ENCODE results near the gene CDC37.
"Not testable (repeated sequence)": the region's sequence is repeated elsewhere in the genome, so short reads cannot be mapped to it uniquely, and the experiment has no call there.

The CDC37 gene

DNA sequence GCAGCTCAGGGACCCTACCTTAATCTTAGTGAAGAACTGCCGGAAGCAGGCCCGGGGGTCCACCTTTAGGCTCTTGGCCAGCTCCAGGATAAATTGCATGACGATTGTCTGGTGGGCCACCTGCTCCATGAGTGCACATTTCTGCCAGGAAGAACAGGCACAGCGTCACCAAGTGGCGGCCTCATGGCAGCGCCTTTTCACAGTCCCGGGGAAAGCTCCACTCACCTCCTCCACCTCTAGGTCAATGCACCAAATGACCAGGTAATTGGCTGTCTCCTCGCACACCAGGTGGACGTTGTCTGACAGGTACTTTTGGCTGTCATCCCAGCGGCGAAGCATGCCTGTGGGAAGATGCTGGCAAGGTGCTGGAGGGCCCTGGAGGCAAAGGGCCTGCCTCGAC, 8.3 kb downstream of the CDC37 start:
- no peak for DNase-seq (ENCODE audit: low spot score)

DNA sequence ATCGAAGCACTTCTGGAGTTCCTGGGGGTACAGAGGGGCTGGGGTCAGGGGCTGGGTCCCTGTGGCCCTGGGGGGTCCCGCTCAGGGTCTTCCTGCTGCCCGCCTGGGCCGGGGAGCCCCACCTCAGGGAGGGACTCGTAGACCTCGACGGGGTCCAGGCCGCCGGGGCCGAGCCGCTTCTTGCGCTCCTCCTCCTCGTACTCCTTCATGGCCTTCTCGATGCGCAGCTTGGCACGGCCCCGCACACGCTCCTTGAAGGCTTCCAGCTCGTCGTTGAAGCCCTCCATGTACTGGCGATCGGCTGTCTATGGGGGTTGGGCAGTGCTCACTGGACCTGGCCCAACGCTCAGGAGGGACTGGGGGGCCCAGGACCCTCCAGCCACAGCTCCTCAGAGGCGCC, 10.2 kb downstream of the CDC37 start:
- no peak for DNase-seq (ENCODE audit: low spot score)

DNA sequence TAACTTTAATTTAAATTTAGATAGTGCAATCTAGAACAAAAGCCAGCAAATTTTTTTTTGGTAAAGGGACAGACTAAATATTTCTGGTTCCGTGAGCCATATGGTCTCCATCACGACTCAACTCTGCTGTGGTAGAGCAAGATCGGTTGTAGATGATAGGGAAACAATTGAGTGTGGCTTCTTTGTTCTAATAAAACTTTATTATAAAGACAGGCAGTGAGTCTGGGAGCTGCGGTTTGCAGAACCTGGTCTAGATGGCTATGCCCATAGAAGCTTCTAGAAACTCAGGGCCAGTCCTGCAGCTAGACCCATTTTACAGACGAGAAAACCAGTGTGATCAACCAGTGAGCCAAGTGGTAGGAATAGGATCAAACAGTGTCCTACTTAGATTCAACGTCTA, 11.2 kb downstream of the CDC37 start:
- no peak for DNase-seq (ENCODE audit: low spot score)

GRCh38 chr19:10390652-10391286, 12.6 kb downstream of the CDC37 start:
- peak; percentile 76 for DNase-seq (ENCODE audit: low spot score)

GRCh38 chr19:10389863-10390262, 13.5 kb downstream of the CDC37 start:
- DNase-seq (ENCODE audit: low spot score): no peak

- peak; percentile 75 for DNase-seq (ENCODE audit: low spot score)
These were observed 14.4 kb downstream of the CDC37 start for GRCh38 chr19:10388957-10389356.

DNA sequence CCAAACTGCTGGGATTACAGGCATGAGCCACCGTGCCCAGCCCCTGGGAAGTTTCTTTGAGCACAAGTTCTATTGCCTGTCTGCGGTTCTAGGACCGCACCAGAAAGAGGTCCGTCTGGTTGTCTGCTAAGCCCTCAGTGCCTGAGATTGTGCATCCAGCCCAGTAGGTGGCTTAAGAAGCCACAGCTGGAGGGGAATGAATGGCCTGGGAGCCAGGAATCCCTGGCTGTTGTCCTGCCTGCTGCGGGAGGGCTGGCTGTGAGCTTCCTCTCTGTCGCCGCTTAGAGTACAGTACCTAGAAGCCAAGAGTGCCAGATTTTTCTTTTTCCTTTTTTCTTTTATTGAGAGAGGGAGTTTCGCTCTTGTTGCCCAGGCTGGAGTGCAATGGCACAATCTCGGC, 18.8 kb downstream of the CDC37 start:
- no peak for DNase-seq (ENCODE audit: low spot score)

GRCh38 chr19:10383223-10383499, 20.2 kb downstream of the CDC37 start:
- not testable (repeated sequence) for DNase-seq (ENCODE audit: low spot score)

- DNase-seq (ENCODE audit: low spot score): peak; percentile 100
These were observed 22.8 kb downstream of the CDC37 start, which contains the start of gene TYK2 for GRCh38 chr19:10380313-10381102. TYK2 (minus strand) TSS chr19:10380572; CDS start chr19:10378406, 2,166 bp downstream.

GRCh38 chr19:10379880-10380312, 23.4 kb downstream of the CDC37 start:
- no peak for DNase-seq (ENCODE audit: low spot score)

GRCh38 chr19:10378124-10378523, 25.2 kb downstream of the CDC37 start:
- no peak for DNase-seq (ENCODE audit: low spot score)

DNA sequence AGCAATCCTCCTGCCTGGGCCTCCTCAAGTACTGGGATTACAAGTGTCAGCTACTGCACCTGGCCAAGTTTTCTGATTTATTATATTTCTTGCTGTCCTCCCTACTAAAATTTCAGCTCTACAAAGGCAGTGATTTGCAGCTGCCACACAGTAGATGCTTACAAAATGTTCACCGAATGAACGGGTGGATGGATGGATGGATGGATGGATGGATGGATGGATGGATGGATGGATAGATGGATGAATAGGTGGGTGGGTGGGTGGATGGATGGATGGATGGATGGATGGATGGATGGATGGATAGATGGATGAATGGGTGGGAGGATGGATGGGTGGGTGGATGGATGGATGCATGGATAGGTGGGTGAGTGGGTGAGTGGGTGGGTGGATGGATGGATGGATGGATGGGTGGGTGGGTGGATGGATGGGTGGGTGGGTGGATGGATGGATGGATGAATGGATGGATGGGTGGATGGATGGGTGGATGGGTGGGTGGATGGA, 26.2 kb downstream of the CDC37 start:
- DNase-seq (ENCODE audit: low spot score): not testable (repeated sequence)

GRCh38 chr19:10374931-10375330, 28.4 kb downstream of the CDC37 start:
- DNase-seq (ENCODE audit: low spot score): no peak

- DNase-seq (ENCODE audit: low spot score): no peak
These were observed 30.7 kb downstream of the CDC37 start for GRCh38 chr19:10372690-10373089.

- DNase-seq (ENCODE audit: low spot score): peak; percentile 12
These were observed 35.1 kb downstream of the CDC37 start for GRCh38 chr19:10368101-10368803.

DNA sequence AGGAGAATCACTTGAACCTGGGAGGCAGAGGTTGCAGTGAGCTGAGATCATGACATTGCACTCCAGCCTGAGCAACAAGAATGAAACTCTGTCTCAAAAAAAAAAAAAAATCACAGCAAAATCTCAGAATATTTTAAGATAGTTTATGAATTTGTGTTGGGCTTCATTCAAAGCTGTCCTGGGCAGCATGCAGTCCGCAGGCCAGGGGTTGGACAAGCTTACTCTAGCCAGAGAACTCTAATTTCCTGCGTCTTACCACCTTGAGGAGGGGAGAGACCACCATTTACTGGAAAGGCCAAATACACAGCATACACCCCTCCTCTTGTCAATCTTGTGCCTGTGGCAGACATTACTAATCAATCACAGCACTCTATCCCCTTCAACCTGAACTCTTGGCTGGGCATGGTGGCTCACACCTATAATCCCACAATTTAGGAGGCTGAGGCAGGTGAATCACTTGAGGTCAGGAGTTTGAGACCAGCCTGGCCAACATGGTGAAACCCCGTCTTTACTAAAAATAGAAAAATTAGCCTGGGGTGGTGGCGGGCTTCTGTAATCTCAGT, 36.3 kb downstream of the CDC37 start:
- not testable (repeated sequence) for DNase-seq (ENCODE audit: low spot score)

DNA sequence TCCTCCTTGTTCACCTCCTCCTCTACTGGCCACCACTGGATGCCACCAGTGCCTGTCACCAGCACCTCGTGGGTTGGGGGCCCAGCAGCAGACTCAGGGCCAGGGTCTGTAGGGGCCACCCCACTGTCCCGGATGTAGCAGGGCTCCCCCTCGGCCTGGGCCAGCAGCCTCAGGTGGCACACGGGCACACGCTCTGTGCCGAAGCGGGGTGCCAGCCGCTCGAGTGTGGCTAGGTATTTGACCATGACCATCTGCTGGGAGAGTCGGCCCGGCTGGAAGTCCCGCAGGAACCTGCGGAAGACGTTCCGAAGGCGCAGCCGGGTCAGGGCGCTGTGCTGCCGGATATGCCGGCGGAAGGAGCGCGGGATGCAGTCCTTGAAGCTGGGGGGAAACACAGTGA, 37.8 kb downstream of the CDC37 start:
- no peak for DNase-seq (ENCODE audit: low spot score)

DNA sequence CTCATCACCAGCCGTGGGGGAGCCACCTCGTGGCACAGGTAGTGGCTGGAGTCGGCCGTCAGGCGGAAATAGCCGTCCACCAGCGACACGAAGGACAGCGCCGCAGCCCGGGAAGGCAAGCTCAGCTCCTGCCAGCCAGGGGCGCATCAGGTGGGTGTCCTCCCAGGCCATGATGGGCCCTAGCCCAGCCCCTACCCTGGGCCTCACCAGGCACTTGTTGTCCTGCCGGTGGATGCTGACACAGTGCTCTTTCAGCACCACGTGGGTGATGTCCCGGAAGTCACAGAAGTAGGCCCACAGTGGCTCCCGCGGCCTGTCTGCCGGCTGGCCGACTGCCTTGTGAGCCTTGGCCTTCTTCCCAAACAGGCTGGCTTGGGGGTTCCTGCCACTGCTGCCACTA, 38.7 kb downstream of the CDC37 start:
- DNase-seq (ENCODE audit: low spot score): no peak

DNA sequence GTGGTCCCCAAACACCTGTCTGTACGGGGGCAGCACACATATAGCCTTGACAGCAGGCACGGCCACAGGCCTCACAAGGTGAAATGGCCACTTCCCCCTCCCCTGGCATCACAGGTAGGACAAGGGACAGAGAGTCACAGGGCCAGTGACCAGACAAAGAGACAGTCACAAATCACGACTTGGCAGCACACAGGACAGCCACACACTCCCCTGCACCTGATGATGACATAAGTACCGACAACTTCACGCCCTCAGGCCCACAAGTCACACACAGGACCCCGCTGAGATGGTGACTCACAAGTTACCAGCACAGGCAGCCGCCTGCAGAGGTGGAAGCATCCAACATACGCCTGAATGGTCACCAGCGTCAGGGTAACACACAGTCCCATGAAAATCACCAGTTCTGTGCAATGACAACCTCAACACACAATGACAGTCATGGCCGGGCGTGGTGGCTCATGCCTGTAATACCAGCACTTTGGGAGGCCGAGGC, 39.5 kb downstream of the CDC37 start:
- no peak for DNase-seq (ENCODE audit: low spot score)

- DNase-seq (ENCODE audit: low spot score): peak; percentile 5
These were observed 41.1 kb downstream of the CDC37 start for GRCh38 chr19:10362259-10362658.

DNA sequence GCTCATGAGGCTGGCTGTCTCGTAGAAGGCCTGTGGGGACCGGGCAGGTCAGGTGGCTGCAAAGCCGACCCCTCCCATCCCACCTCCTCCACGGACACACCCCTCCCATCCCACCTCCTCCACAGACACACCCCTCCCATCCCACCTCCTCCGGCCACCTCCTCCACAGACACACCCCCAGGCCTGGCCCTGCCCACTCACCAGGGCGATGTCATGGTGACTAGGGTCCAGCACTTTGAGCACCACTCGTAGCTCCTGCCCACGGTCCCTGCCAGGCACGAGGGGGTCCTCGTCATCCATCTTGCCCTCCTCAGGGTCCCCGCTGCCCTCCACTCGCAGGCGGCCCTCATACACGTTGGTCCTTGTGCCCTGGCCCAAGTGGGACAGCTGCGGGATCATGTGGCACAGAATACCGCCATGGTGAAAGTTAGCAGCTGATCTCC, 41.8 kb downstream of the CDC37 start:
- DNase-seq (ENCODE audit: low spot score): no peak

- DNase-seq (ENCODE audit: low spot score): no peak
These were observed 46.9 kb downstream of the CDC37 start for GRCh38 chr19:10356431-10356830.
